SK-N-SH (cell line): ENCODE data around the gene PSG1.
"Not testable (repeated sequence)": the region's sequence is repeated elsewhere in the genome, so short reads cannot be mapped to it uniquely, and the experiment has no call there.

ENCODE experiments used
- CTCF ChIP-seq: fragments of 200-600 bp; sonication (generic); IDR thresholded peaks from 2 replicates; pipeline ENCODE4 v1.6.1; 2017; ENCODE audit warnings: antibody characterized with exemption, mild to moderate bottlenecking, moderate library complexity
- EZH2phosphoT487 ChIP-seq: fragments of 200-600 bp; sonication (generic); IDR thresholded peaks from 2 replicates; pipeline ENCODE4 v1.6.1; 2017; ENCODE audit warnings: low read depth, mixed run types, mild to moderate bottlenecking, antibody characterized with exemption, moderate library complexity, borderline replicate concordance
- GATA2 ChIP-seq: sonication (generic); formaldehyde crosslinking; IDR thresholded peaks from 2 replicates; pipeline ENCODE4 v1.5.0; 2020; ENCODE audit warnings: mild to moderate bottlenecking, missing genetic modification reagents
- MXI1 ChIP-seq: IDR thresholded peaks from 2 replicates; pipeline ENCODE4 v1.6.1; 2012; ENCODE audit warnings: mild to moderate bottlenecking, low read depth, low read length, improper control_type of control experiment
- NRF1 ChIP-seq: IDR thresholded peaks from 2 replicates; pipeline ENCODE4 v1.6.1; 2012; ENCODE audit warnings: low read depth, mild to moderate bottlenecking, low read length
- POLR2AphosphoS5 ChIP-seq: IDR thresholded peaks from 2 replicates; pipeline ENCODE4 v1.6.1; 2012; ENCODE audit warnings: low read depth, low read length
- RAD21 ChIP-seq: IDR thresholded peaks from 2 replicates; pipeline ENCODE4 v1.6.1; 2012; ENCODE audit warnings: mild to moderate bottlenecking, low read length
- RCOR1 ChIP-seq: fragments of 150-350 bp; IDR thresholded peaks from 2 replicates; pipeline ENCODE4 v1.6.1; 2017; ENCODE audit warnings: antibody characterized with exemption, low read length
- RFX5 ChIP-seq: IDR thresholded peaks from 2 replicates; pipeline ENCODE4 v1.6.1; 2012; ENCODE audit warnings: mild to moderate bottlenecking, improper control_type of control experiment, low read length
- RXRA ChIP-seq: IDR thresholded peaks from 2 replicates; pipeline ENCODE4 v1.4.0; 2012; ENCODE audit warnings: low read depth, mild to moderate bottlenecking, borderline replicate concordance
- SIN3A ChIP-seq: IDR thresholded peaks from 2 replicates; pipeline ENCODE4 v1.6.1; 2012; ENCODE audit warnings: low read depth, mild to moderate bottlenecking, low read length, moderate library complexity, borderline replicate concordance
- TEAD4 ChIP-seq: IDR thresholded peaks from 2 replicates; pipeline ENCODE4 v1.4.0; 2012; ENCODE audit warnings: mild to moderate bottlenecking, borderline replicate concordance; ENCODE audit not compliant: insufficient read depth
- USF2 ChIP-seq: fragments of 150-350 bp; IDR thresholded peaks from 2 replicates; pipeline ENCODE4 v1.6.1; 2017; ENCODE audit warnings: antibody characterized with exemption, low read length, low read depth, borderline replicate concordance

DNA sequence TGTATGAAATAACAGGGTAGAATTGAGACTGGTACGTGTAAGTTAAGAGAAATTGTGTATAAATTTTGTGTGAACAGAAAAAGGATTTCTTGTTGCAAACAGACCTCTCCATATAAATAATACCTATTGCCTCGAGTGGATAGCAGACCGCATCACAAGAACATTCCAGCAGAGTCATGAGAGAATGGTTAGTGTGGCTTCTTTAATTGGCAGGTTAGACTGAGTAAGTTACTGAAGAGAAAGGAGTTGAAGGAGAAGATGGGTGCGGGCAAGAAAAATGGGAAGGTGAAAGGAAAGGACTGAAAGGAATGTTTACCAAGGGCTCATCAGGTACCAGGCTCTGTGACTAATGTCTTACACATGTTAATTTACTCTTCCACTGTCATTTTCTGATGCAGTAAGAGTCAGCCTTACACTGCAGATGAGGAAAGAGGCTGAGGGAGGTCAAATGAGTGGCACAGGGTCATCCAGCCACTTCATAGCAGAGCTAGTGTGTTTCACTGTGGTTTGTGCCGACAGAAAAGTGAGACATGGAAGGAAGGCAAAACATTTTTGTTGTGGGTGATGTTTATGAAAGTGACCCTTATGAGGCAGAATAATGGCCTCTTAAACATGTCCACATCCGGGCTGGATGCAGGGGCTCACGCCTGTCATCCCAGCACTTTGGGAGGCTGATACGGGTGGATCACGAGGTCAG, 46.6 kb downstream of the PSG1 start:
- TF ChIP-seq NRF1; RAD21; MXI1; SIN3A; CTCF; TEAD4; RFX5; USF2; EZH2phosphoT487; RXRA; POLR2AphosphoS5; GATA2 (CRISPR knock-in tag); RCOR1: not testable (repeated sequence)
